ELF-1 (cell line): ENCODE results near the gene ARL6IP6.

Experiments used
- DNase-seq: peaks from one replicate; pipeline ENCODE4 v3.0.0-alpha.2; 2016; ENCODE audit warnings: low read depth, low spot score

ARL6IP6 gene

DNA sequence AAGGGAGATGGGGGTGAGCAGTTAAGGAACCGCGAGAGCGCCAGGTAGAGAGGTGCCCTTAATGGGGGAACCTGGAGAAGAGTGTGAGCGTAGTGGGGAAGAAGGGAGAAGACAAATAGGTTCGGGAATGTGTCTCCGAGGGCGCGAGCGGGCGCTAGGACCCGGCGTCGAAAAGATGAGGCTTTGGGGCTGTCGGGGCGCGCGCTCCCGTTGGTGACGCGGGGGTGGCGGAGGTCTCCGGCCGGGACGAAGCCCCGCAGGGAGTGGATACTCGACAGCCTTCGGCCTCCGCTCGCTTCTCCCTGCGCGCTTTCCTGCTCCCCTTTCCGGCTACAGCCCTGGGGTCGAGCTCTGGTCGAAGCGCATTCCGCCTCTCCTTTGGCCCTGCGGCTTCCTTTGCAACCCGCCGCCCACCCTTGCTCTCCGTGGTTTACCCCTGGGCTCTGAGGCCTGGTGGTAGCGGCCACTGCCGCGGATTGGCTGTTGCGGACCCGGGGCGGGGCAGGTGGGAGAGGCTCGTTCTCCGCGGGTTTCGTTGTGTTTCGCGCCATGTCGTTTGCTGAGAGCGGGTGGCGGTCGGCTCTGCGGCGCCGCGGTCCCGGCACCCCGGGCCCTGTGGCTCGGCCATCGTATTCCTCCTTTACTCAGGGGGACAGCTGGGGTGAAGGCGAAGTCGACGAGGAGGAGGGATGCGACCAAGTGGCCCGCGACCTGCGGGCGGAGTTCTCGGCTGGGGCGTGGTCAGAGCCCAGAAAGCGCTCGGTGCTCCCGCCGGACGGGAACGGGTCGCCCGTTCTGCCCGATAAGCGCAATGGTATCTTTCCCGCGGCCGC, at the start of gene ARL6IP6:
Gene ARL6IP6 (plus strand): TSS at position 545 of the 833 bp plus-strand sequence. CDS start 5 bp downstream, at position 550.
- DNase-seq = peak; percentile 96

DNA sequence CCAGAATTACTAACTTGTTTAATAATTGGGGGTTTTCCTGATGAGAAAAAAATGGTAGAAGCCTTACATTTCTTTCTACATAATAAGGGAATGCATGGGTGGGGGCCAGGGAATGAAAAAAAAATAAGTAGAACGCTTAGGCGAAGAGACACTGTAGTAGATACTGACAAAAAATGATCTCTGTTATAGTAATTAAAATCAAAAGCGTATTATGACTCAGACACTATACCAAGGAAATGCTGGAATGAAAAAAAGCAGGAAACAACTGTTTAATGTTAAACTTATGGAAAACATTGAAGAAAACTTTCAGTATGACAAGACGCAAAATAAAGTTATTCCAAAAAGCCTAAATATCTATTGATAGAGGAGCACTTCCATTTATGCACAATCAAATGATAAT, 44.1 kb upstream of the ARL6IP6 start:
- no peak for DNase-seq

DNA sequence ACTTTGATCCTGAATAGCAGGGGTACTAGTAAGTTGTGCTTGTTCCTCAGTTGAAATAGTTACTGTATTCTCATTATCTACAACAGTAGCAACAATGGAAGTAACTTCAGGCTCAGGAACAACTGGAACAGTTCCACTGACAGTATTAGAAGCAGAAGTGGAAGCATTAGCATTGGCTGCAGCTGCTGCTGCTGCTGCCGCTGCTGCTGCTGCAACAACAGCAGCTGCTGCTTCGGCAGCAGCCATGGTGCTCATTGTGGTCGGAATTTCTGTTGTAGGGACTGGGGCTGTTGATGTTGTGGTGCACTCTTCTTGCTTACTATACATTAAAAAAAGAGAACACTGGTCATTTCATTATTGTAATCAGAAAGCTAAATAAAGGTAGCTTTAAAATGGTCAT, 42.0 kb upstream of the ARL6IP6 start:
- no peak for DNase-seq

DNA sequence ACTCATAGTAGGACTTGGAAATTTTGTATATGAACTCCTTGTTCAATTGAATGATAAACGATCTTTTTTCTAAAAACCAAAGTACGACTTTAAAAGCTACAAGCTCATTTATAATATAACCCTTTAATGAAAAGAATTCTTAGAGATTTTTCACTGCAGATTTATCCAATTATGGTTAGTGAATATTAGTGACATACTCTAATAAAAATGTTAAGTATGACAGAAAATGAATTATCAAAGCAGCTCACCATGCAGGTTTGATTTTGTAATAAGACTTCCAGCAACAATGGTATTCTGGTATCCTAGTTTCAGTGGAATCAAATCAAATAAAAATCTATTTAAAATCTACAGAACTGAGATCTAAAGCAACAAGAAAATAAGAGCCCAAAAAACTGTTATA, 39.6 kb upstream of the ARL6IP6 start:
- DNase-seq = no peak

DNA sequence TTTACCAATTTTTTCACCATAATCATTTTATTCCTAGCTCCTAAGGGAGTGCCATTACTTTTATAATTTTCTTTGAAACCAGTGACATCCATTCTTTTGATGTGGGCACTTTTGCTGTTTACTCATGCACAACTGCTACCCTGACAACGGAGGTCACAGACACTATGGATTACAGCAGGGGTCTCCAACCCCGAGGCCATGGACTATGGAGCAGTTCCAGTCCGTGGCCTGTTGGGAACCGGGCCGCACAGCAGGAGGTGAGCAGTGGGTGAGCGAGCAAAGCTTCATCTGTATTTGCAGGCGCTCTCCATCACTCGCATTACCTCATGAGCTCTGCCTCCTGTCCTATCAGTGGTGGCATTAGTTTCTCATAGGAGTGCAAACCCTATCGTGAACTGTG, 35.8 kb upstream of the ARL6IP6 start:
- peak; percentile 64 for DNase-seq

DNA sequence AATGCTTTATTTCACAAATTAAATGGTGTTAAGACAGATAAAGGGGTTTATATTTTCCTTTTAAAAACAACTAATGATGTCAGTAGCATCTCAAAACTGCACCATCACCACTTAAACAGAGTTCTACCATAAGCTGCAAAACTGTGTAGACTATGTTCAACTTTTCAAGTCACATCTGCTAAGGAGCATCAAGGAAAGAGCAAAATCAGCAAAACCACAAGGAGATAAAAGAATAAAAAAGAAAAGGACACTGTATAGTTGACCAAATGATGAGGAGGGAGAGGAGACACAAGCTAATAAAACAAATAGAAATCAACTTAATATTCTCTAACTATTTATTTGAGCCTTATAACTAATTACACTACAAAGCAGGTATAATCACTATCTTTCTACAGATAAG, 35.0 kb upstream of the ARL6IP6 start:
- DNase-seq = no peak

DNA sequence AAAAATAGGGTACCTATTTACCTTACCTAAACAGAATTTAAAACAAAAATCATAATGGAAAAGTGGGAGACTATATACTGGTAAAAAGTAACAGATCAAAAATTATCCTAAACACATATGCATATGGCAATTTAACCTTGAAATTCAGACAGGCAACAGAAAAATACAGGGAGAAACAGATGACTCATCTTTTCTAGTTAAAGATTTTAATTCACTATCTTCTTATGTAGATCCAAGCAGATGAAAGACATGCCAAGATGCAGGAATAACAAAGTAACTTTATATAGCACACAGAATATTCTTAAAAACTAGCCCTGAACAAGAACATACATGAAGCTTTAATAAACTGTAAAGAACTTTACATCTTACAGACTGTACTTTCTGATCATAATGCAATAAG, 32.1 kb upstream of the ARL6IP6 start:
- DNase-seq = no peak

DNA sequence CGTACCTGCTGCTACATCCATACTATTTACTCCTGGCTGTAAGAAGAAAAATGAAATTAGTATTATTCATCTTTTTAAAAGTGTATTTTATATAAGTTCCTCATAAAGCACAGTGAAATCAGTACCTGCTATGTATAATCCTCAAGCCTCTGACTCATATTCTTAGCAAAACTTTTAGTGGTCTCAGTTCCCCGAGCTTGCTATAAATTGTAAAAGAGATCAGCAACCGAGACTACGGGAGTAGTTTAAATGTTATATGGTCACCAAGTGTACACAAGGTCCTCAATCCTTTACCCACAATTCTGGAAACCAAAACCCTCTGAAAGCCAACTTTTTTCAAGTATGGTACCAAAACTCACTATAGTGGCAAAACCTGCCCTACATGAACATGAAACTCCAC, 25.4 kb upstream of the ARL6IP6 start:
- no peak for DNase-seq

DNA sequence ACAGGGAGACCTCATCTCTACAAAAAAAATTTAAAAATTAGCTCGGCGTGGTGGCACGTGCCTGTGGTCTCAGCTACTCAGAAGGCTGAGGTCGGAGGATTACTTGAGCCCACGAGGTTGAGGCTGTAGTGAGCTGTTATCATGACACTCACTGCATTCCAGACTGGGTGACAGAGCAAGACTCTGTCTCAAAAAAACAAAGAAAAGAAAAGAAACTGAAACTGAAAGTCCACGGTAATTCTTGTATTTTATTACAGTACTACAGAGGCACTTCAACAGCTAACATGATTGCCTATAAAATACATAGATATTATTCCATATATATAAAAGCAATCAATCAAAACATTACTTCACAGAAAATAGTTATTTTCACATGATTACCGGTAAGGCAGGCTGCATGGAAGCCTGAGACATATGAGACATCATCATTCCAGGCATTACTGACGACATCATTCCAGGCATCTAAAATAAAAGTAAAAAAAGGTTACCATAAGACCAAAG, 24.2 kb upstream of the ARL6IP6 start:
- DNase-seq = no peak

DNA sequence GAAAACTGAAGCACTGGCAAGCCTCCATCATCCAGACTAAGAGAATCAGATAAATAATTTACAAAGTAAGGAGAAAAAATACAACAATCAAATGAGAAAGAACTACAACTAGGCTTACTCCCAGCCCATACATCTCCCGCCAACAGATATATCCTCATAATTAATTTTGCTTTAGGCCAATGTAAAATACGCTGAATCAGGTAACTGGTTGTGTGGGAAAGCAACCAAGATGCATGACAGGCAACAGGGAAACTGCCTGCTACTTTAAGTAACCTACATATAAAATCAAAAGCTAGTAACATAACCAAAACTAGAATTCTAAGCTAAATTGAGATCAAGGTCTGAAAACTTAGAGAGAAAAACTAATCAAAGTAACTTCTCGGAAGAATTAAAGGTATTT, 22.7 kb upstream of the ARL6IP6 start:
- no peak for DNase-seq

DNA sequence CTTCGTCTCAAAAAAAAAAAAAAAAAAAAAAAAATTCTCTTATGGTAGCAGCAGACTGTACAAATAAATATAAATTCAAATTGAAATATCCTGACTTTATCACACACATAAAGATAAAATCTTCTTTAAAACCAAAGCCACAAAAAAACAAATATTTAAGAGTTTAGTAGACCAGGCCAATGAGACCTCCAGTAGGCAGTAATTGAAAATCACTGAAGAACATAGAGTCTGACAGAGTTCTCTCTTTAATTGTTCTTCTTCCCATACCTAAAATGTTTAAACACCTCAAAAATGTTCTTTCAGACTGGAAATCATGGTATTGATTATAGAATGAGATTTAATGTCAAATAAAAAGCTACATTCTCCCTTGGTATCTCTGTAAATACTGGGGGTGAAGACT, 21.9 kb upstream of the ARL6IP6 start:
- no peak for DNase-seq

DNA sequence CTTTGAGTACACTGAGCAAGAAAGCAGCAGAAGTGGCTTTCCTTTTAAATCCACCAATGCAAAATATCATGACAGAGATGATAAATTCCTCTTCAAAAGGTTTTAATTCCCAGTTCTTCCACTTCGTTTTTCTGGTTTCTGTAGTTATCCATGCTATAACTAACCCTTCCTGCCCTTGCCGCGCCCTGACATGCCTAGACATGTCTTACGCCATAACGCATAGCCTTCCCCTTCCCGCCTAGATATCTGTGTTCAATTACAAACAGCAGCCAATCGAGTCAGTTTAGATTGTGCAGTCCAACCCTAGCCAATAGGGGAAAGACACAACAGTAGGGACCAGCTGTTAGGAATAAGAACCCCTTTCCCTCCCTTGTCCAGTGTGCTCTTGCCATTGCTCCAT, 17.2 kb upstream of the ARL6IP6 start:
- no peak for DNase-seq

DNA sequence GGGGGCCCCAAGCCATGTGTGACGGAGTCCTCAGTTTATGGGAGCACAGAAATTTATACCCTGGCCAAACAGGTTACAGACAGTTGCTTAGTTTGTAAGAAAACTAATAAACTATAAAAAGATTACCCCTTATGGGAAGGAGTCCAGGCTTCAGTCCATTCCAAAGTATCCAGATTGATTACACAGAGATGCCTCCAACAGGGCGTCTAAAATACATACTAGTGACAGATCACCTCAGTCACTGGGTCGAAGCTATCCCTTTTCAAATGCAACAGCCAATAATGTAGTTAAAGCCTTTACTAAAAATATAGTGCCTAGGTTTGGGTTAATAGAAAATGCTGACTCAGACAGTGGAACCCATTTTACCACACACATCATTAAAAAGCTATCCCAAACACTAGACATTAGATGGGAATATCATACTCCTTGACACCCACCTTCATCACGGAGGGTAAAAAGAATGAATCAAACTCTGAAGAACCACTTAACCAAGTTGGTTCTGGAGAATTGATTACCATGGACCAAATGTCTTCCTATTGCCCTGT, 11.9 kb upstream of the ARL6IP6 start:
- DNase-seq = no peak

DNA sequence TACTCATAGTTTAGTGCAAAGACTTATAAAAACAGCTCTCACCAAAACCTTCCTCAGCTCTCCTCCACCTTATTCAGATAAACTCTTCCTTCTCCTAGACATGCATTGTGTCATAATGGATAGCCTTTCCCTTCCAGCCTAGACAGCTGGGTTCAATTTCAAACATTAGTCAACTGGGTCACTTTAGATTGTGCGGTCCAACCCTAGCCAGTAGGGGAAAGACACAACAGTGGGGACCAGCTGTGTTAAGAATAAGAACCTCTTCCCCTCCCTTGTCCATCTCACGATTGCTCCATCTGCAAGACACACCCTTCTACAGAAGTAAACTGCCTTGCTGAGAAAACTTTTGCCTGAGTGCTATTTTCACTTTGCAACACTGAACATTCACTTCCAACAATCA, 9.7 kb upstream of the ARL6IP6 start:
- no peak for DNase-seq

DNA sequence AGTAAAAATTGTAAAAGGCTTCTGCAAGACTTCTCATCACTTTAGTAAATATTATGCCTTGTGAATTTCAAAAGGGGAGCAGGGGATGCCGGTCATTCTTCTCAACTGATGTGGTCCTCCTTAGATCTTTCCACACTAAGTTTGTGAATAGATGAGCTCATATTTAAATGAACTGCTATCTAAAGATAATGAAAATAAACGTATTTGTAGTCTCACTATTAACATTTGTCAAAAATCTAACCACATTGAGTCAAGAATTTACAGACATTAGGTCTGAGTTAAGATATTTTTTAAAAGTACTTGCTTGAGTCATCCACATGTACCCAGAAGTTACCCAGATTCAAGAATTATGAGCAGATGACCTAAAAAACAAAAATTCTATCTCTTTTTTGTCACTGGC, 7.7 kb upstream of the ARL6IP6 start:
- DNase-seq = no peak

DNA sequence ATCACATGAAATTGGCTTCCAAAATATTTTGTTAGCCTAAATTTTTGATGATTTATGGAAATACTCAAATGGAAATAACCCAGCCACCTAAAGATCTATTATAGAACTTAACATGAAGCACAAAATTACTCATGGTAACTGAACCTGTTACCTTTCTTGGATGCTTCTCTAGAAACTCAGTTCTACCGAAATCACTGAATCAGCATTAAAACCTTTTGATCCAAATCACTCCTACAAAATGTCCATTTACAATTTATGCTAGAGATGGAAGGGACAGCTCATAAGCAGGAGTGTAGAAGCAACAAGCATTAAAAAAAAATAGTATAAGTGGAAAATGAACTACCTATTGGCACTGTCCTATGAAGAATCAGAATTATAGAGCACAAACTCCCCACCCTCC, 3.3 kb upstream of the ARL6IP6 start:
- DNase-seq = no peak

DNA sequence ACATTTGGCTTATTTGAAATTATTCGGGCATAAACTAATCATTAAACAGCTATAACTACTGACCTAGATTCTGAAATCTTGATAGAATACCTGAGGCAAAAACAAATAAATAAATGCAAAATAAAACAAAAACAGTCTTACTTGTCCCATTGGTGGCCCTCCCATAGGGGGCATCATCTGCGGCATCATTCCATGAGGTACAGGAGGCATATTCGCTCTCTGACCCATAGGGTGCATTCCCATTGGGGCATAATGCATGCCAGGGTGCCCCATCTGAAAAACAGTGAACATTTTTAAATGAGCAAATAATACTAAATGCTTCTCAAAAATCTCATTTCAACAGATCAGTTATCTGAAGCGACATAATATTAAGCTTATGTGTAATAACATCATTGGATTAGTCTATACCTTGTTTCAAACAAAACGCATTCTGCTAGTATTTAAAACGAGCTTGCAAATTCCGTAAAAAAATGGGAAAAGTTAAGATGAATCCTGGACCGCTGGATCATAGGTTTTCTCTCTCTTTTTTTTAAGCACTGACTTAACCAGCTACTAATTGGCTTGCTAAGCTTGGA, 2.5 kb upstream of the ARL6IP6 start:
- DNase-seq = no peak

DNA sequence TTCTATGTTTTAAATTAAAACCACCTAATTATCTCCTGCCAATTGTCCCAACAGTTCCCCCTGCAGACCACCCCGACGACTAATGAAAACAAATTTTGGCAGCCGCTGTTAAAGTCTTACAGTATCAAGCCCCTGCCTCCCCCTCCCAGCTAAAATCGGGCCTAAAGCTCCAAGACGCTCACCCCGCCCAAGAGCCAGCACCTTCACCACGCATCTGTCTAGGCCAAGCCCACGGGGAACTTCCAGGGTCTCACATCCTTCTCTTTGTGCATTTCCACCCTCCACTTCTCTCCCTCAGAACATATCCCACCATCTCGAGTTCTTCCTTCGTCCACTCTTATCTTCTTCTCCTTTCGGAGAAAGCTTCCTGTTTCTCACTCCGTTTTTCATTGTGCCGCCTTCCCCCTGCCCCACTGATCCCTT, 1.6 kb upstream of the ARL6IP6 start:
- no peak for DNase-seq

DNA sequence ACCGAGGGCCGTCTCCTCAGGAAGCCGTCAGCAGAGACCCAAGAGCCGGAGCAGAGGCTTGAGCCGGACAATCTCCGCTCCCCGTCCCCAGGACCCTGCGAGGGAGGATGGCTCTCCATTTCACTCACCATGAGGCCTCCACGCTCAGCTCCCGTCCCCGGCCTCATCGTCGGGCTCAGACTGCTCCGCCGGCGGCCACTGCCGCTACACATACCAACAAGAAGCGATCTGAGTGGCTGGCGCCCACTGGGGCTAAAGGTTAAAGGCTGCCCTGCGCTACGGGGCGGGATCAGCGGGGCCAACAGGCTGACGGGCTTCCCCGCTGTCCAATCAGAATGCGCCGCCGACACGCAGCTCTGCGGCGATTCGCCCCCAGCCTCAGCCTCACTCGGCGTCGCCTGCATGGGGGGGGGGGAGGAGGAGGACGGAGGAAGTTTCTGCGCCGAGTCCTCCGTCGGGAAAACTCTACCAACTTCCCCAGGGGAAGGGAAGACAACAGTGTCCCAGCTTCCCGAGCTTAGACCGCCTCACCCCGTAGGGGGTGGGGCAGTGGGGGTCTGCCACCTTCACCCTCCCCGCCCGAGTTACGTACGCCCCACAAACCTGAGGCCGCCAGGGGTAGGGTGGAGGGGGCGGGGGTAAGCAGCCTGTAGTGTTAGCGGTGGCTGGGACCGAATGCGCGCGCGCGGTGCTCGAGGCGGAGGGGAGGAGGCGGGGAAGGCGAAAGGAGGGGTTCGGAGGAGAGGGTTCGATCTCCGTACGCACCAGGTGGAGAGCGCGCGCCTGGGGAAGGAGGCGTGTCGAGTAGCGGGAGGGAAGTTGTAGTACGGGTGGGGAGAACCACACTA, 968 bp upstream of the ARL6IP6 start, which contains the start of gene PRPF40A:
Gene PRPF40A (minus strand): TSS at position 234 of the 848 bp plus-strand sequence. CDS start 22 bp downstream, at position 212.
- peak; percentile 99 for DNase-seq

DNA sequence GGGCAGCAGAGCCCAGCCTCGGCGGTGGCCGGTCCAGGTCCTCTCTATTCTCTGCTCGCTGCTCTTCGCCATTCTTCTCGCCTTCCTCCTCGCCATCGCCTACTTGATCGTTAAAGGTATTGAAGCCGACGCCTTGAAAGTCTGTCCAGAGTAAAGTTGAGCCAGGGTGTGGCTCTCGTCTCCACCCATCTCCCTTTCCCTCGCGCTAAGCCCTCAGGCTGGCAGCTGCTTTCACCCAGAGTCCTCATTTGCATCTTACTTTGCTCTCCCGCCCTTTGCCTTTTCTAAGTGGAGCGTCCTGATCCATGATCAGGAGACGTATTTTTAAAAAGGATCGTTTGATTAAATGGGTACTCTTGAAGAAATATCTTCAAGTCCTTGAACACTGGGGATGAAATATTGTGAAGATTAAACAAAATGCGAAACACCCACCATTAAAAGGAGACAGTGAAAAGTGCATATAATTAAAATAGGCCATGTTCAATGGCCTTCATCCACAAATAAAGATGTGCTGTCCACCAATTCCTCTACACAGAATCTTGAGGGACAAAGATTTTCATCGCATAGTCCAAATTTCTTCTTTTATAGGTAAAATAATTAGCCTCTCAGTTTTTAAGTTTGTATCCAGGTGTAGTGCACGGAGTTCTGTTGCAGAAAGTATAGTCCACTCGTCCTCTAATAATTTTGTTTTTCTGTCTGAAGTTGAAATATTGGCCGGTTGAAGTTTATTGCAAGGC, 657 bp downstream of the ARL6IP6 start:
- DNase-seq = peak; percentile 92

DNA sequence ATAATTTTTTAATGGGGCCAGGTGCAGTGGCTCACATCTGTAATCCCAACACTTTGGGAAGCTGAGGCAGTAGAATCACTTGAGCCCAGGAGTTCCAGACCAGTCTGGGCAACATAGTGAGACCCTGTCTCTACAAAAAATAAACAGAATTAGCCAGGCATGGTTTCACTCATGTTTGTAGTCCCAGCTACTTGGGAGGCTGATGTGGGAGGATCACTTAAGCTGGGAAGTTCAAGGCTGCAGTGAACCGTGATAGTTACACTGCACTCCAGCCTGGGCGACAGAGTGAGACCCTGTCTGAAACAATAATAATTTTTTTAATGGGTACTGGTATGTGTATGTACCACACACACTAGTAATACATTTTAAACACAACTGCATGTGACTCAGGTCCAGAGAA, 2.4 kb downstream of the ARL6IP6 start:
- no peak for DNase-seq
